ENCODE data around the gene DBH.

The DBH gene

GRCh38 chr9:133684121-133684935, 48.2 kb downstream of the DBH start:
- DNase-seq (ENCODE audit: low spot score): no peak

- DNase-seq (ENCODE audit: low spot score): no peak
Measured at GRCh38 chr9:133684936-133685361, 48.8 kb downstream of the DBH start.

- DNase-seq (ENCODE audit: low spot score): no peak
Measured at GRCh38 chr9:133685653-133686609, 49.8 kb downstream of the DBH start.

- DNase-seq (ENCODE audit: low spot score): no peak
Measured at GRCh38 chr9:133686642-133687575, 50.7 kb downstream of the DBH start.

- DNase-seq (ENCODE audit: low spot score): no peak
Measured at GRCh38 chr9:133687856-133688761, 51.9 kb downstream of the DBH start.

- no peak for DNase-seq (ENCODE audit: low spot score)
Measured at GRCh38 chr9:133689151-133689763, 53.1 kb downstream of the DBH start.

- DNase-seq (ENCODE audit: low spot score): no peak
Measured at GRCh38 chr9:133690081-133690561, 54.0 kb downstream of the DBH start.

- DNase-seq (ENCODE audit: low spot score): no peak
Measured at GRCh38 chr9:133691191-133691590, 55.0 kb downstream of the DBH start.

- no peak for DNase-seq (ENCODE audit: low spot score)
Measured at GRCh38 chr9:133691626-133692363, 55.6 kb downstream of the DBH start.

- no peak for DNase-seq (ENCODE audit: low spot score)
Measured at GRCh38 chr9:133692364-133692985, 56.3 kb downstream of the DBH start.

- DNase-seq (ENCODE audit: low spot score): no peak
Measured at GRCh38 chr9:133693116-133693515, 57.0 kb downstream of the DBH start.

GRCh38 chr9:133693703-133694529, 57.8 kb downstream of the DBH start:
- DNase-seq (ENCODE audit: low spot score): no peak

- DNase-seq (ENCODE audit: low spot score): no peak
Measured at GRCh38 chr9:133694686-133695085, 58.5 kb downstream of the DBH start.

GRCh38 chr9:133696071-133696472, 59.9 kb downstream of the DBH start:
- no peak for DNase-seq (ENCODE audit: low spot score)

GRCh38 chr9:133699546-133699945, 63.4 kb downstream of the DBH start:
- DNase-seq (ENCODE audit: low spot score): no peak

- DNase-seq (ENCODE audit: low spot score): no peak
Measured at GRCh38 chr9:133700819-133701320, 64.7 kb downstream of the DBH start.

- DNase-seq (ENCODE audit: low spot score): no peak
Measured at GRCh38 chr9:133701321-133701980, 65.3 kb downstream of the DBH start.

Data from LoVo (cell line).